Heart right ventricle (tissue), 16 donors: ENCODE measurements around the gene CAMP. TPM values are rescaled to one million over a fixed set of nuclear protein-coding genes. Genes with fewer than 3 reads are reported as not detected.
A peak's percentile ranks its signal among the peaks of the same experiment; 100 is the strongest.

Experiments
- ATAC-seq, 8 donors: fragments of 200-7000 bp; cut with Tn5 transposase; one replicate each; pipeline ENCODE4 v1.9.1; 2020; ENCODE audit warnings: mild to moderate bottlenecking in 8 of 8, moderate library complexity in 8 of 8, moderate number of reproducible peaks in 1 of 8
- DNase-seq, 2 donors: peaks; one replicate each; pipeline ENCODE4 v3.0.0-alpha.2; 2020
- H3K27ac ChIP-seq, 10 donors: fragments of 200-600 bp; sonication (generic) in 2 of 10; one replicate each; pipeline versions ENCODE4 v1.5.0 to v1.8.0; 2020 to 2022; ENCODE audit warnings: mild to moderate bottlenecking in 3 of 10
- H3K27me3 ChIP-seq, 7 donors: fragments of 200-600 bp; one replicate each; pipeline ENCODE4 v1.8.0; 2021 to 2022; ENCODE audit warnings: mild to moderate bottlenecking in 2 of 7
- H3K36me3 ChIP-seq, 9 donors: fragments of 200-600 bp; sonication (generic) in 1 of 9; one replicate each; pipeline versions ENCODE4 v1.5.0 to v1.8.0; 2020 to 2022; ENCODE audit warnings: mild to moderate bottlenecking in 2 of 9
- H3K4me1 ChIP-seq, 9 donors: fragments of 200-600 bp; sonication (generic) in 1 of 9; one replicate each; pipeline versions ENCODE4 v1.5.0 to v1.8.0; 2020 to 2022; ENCODE audit warnings: mild to moderate bottlenecking in 4 of 9
- H3K4me3 ChIP-seq, 10 donors: fragments of 200-600 bp; sonication (generic) in 2 of 10; one replicate each; pipeline versions ENCODE4 v1.5.0 to v1.8.0; 2020 to 2022; ENCODE audit warnings: mild to moderate bottlenecking in 7 of 10, moderate library complexity in 2 of 10
- H3K9me3 ChIP-seq, 11 donors: fragments of 200-600 bp in 10 of 11; sonication (generic) in 2 of 11; one replicate each; pipeline versions ENCODE4 v1.5.0 to v1.8.0; 2013 to 2022; ENCODE audit warnings: mild to moderate bottlenecking in 2 of 11, control low read depth in 1 of 11, moderate library complexity in 1 of 11
- CTCF ChIP-seq, 9 donors: fragments of 200-600 bp; sonication (generic) in 2 of 9; IDR thresholded peaks; one replicate each; pipeline versions ENCODE4 v1.5.0 to v1.8.0; 2021 to 2022; ENCODE audit warnings: antibody characterized with exemption in 9 of 9, mild to moderate bottlenecking in 5 of 9, moderate library complexity in 1 of 9
- WGBS, 2 donors: extraction: QIAGEN DNeasy Blood & Tissue Kit; methylation state at CpG; one replicate each; pipeline ENCODE4 v1.1.7; 2013; ENCODE audit warnings: inconsistent platforms in 1 of 2; 5-methylcytosine and 5-hydroxymethylcytosine counted together
- intact Hi-C, 10 donors: fragments of 100-400 bp; cut with DNase I; formaldehyde crosslinking; loops; one replicate each; pipeline versions ENCODE4 v1.11.1 to v1.14.2; 2022
- polyA plus RNA-seq, 2 donors: library from polyadenylated mRNA; stranded (reverse); fragments of 200-250 nt; gene quantifications; one replicate each; pipeline ENCODE4 v1.2.3, GENCODE V29; 2013
- total RNA-seq, 10 donors: library from RNA; stranded (reverse); fragmentation: NEBNext Ultra II Directional in 3 of 10; extraction: Animal tissue kit (Norgen Biotek cat#: 25700) in 3 of 10; gene quantifications; one replicate each; pipeline versions ENCODE4 v1.2.1 to v1.2.4, GENCODE V29; 2021 to 2023
- donor health status: Arrhythmogenic right ventricular cardiomyopathy.
- donor health status: ischemic (EF 13 %, LVEDD 7.1; RV severe dilation, severe dysfunction).
- donor health status: healthy with polysubstance abuse.
- donor health status: DM: no; HTN: yes; CAD: no.
- donor health status: DM: no; HTN: no; CAD: no.
- donor health status: ischemic (EF 25% LVEDD 6.9; RV normal size, moderate dysfunction).
- donor health status: ischemic (EF 25% LVEDD 5.7; RV mildly dilated, moderate dysfunction).
- donor health status: healthy.
- donor health status: DM: yes; HTN: yes; CAD: no.
- donor health status: Ischemic cardiomyopathy.
- donor health status: ischemic (EF 35%, LVEDD 5.7; RV mildly dilated, moderate dysfunction).
- donor health status: nonischemic (EF 11% LVEDD 7.7; RV severe dilation, severe dysfunction).
- donor health status: DM: yes; HTN: yes; CAD: no.
- donor health status: PGD.
- donor health status: ischemic (EF 29% LVEDD 5.4; RV normal size, mild dysfunction).
- donor health status: nonischemic (EF 23%, LVEDD 6.1; RV moderate dilation, normal function).

CAMP gene
- total and polyA plus RNA-seq, 12 donors = 0.33 to 4.1 (median 0.76) TPM; not detected in 5

GRCh38 chr3:48215019-48215418 lies 8.3 kb upstream of the CAMP start:
- no peaks in the 10 kb centered on the region for H3K27me3 ChIP-seq
- peak; percentile 9 to 54 for DNase-seq
- H3K9me3 ChIP-seq = no peaks in the 10 kb centered on the region
- 60 to 69% methylated on average over 3 of the region's 3 CpGs for WGBS, 2 donors
- intact Hi-C loops = no loop called here
- H3K4me1 ChIP-seq = peaks cover 5 to 35% (median 20%) of the 10 kb centered on the region in 9 donors
- no peaks in the 10 kb centered on the region for H3K36me3 ChIP-seq
- H3K27ac ChIP-seq = peak overlapping the region in 8 of 10 donors; percentile 39 to 67 (median 50)
- no peak for TF ChIP-seq CTCF (IDR thresholded peaks at IDR 0.05)
- H3K4me3 ChIP-seq = no peak overlapping the region
- peak; percentile 2 to 51 (median 37) for ATAC-seq

GRCh38 chr3:48215466-48215865 lies 7.8 kb upstream of the CAMP start:
- DNase-seq = peak in 1 of 2 donors; percentile 57
- 24 to 28% methylated on average over 4 of the region's 4 CpGs for WGBS, 2 donors
- no peak overlapping the region for H3K4me3 ChIP-seq

DNA sequence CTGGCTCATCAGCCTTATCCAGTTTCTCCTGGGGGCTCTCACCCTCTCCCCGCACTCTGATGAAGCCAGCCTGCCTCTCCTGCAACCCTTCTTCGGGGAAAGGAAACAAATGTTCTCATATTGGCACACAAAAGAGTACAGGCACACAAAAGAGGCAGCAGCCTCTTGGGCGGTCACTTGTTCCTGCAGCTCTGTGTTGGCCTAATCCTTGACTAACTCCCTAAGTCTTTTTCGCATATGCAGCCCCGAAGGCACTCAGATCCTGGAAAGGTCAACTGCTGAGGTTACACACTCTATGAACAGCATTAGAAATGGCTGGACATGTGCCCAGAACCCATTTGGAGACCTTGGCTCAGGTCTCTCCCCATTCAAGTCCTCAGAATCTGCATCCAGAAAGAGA lies 7.4 kb upstream of the CAMP start:
- Histone ChIP-seq H3K4me3 (no peak overlapping the region), H3K27ac (peak overlapping the region in 9 of 10 donors; percentile 20 to 67 (median 48)), H3K36me3 (no peaks in the 10 kb centered on the region), H3K27me3 (no peaks in the 10 kb centered on the region), H3K9me3 (no peaks in the 10 kb centered on the region), H3K4me1 (peaks cover 5 to 35% (median 20%) of the 10 kb centered on the region in 9 donors)
- ATAC-seq (peak; percentile 31 to 81 (median 72)), DNase-seq (peak in 1 of 2 donors; percentile 43)
- no peak for TF ChIP-seq CTCF (IDR thresholded peaks at IDR 0.05)
- intact Hi-C loops = no loop called here
- WGBS, 2 donors = 39 to 60% methylated on average over 5 of the region's 5 CpGs

More at GRCh38 chr3:48215466-48215865, 7.8 kb upstream of the CAMP start:
- Histone ChIP-seq H3K27ac (peak overlapping the region in 9 of 10 donors; percentile 31 to 67 (median 48)), H3K4me1 (peaks cover 5 to 35% (median 20%) of the 10 kb centered on the region in 9 donors), H3K9me3 (no peaks in the 10 kb centered on the region), H3K27me3 (no peaks in the 10 kb centered on the region), H3K36me3 (no peaks in the 10 kb centered on the region)
- no peak for TF ChIP-seq CTCF (IDR thresholded peaks at IDR 0.05)
- peak; percentile 80 to 90 (median 86) for ATAC-seq
- intact Hi-C loops = no loop called here

DNA sequence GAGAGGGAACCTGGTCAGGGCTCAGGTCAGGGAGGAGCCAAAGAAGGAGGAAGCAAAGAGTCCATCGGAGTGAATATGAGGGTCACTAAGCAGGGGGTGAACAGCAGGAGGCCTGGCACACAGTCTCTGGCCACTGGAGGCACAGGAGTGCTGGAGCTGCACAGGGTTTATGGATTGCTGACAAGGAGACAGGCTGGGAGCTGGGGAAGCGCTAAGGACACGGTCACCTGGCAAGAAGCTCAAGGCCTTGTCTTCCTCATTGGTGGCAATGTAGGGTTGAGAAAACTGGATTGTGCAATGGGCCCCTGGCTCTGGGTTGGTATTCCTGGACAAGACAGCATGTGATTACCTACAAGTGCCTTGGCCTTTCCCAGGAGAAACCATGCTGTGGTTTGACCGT lies 5.8 kb upstream of the CAMP start:
- intact Hi-C loops = no loop called here
- no peak overlapping the region for H3K4me3 ChIP-seq
- no peaks in the 10 kb centered on the region for H3K27me3 ChIP-seq
- peaks cover 5 to 45% (median 20%) of the 10 kb centered on the region in 9 donors for H3K4me1 ChIP-seq
- no peak overlapping the region for H3K27ac ChIP-seq
- whole genome bisulfite sequencing, 2 donors = 83 to 91% methylated on average over 4 of the region's 4 CpGs
- no peaks in the 10 kb centered on the region for H3K36me3 ChIP-seq
- no peaks in the 10 kb centered on the region for H3K9me3 ChIP-seq
- ATAC-seq (no peak), DNase-seq (no peak)
- no peak for TF ChIP-seq CTCF (IDR thresholded peaks at IDR 0.05)
